Heart right ventricle (tissue), 16 donors: ENCODE measurements around the gene YY1. TPM values are rescaled to one million over a fixed set of nuclear protein-coding genes. Genes with fewer than 3 reads are reported as not detected.
A peak's percentile ranks its signal among the peaks of the same experiment; 100 is the strongest.

Experiments used
- ATAC-seq, 8 donors: fragments of 200-7000 bp; cut with Tn5 transposase; one replicate each; pipeline ENCODE4 v1.9.1; 2020; ENCODE audit warnings: mild to moderate bottlenecking in 8 of 8, moderate library complexity in 8 of 8, moderate number of reproducible peaks in 1 of 8
- DNase-seq, 2 donors: peaks; one replicate each; pipeline ENCODE4 v3.0.0-alpha.2; 2020
- H3K27ac ChIP-seq, 10 donors: fragments of 200-600 bp; sonication (generic) in 2 of 10; one replicate each; pipeline versions ENCODE4 v1.5.0 to v1.8.0; 2020 to 2022; ENCODE audit warnings: mild to moderate bottlenecking in 3 of 10
- H3K27me3 ChIP-seq, 7 donors: fragments of 200-600 bp; one replicate each; pipeline ENCODE4 v1.8.0; 2021 to 2022; ENCODE audit warnings: mild to moderate bottlenecking in 2 of 7
- H3K36me3 ChIP-seq, 9 donors: fragments of 200-600 bp; sonication (generic) in 1 of 9; one replicate each; pipeline versions ENCODE4 v1.5.0 to v1.8.0; 2020 to 2022; ENCODE audit warnings: mild to moderate bottlenecking in 2 of 9
- H3K4me1 ChIP-seq, 9 donors: fragments of 200-600 bp; sonication (generic) in 1 of 9; one replicate each; pipeline versions ENCODE4 v1.5.0 to v1.8.0; 2020 to 2022; ENCODE audit warnings: mild to moderate bottlenecking in 4 of 9
- H3K4me3 ChIP-seq, 10 donors: fragments of 200-600 bp; sonication (generic) in 2 of 10; one replicate each; pipeline versions ENCODE4 v1.5.0 to v1.8.0; 2020 to 2022; ENCODE audit warnings: mild to moderate bottlenecking in 7 of 10, moderate library complexity in 2 of 10
- H3K9me3 ChIP-seq, 11 donors: fragments of 200-600 bp in 10 of 11; sonication (generic) in 2 of 11; one replicate each; pipeline versions ENCODE4 v1.5.0 to v1.8.0; 2013 to 2022; ENCODE audit warnings: mild to moderate bottlenecking in 2 of 11, control low read depth in 1 of 11, moderate library complexity in 1 of 11
- WGBS, 2 donors: extraction: QIAGEN DNeasy Blood & Tissue Kit; methylation state at CpG; one replicate each; pipeline ENCODE4 v1.1.7; 2013; ENCODE audit warnings: inconsistent platforms in 1 of 2; 5-methylcytosine and 5-hydroxymethylcytosine counted together
- intact Hi-C, 10 donors: fragments of 100-400 bp; cut with DNase I; formaldehyde crosslinking; loops; one replicate each; pipeline versions ENCODE4 v1.11.1 to v1.14.2; 2022
- polyA plus RNA-seq, 2 donors: library from polyadenylated mRNA; stranded (reverse); fragments of 200-250 nt; gene quantifications; one replicate each; pipeline ENCODE4 v1.2.3, GENCODE V29; 2013
- total RNA-seq, 10 donors: library from RNA; stranded (reverse); fragmentation: NEBNext Ultra II Directional in 3 of 10; extraction: Animal tissue kit (Norgen Biotek cat#: 25700) in 3 of 10; gene quantifications; one replicate each; pipeline versions ENCODE4 v1.2.1 to v1.2.4, GENCODE V29; 2021 to 2023
- TF ChIP-seq, protein P1 (sequence below), 9 donors: fragments of 200-600 bp; sonication (generic) in 2 of 9; IDR thresholded peaks; one replicate each; pipeline versions ENCODE4 v1.5.0 to v1.8.0; 2021 to 2022; ENCODE audit warnings: antibody characterized with exemption in 9 of 9, mild to moderate bottlenecking in 5 of 9, moderate library complexity in 1 of 9
- donor health status: Arrhythmogenic right ventricular cardiomyopathy.
- donor health status: ischemic (EF 13 %, LVEDD 7.1; RV severe dilation, severe dysfunction).
- donor health status: healthy with polysubstance abuse.
- donor health status: DM: no; HTN: yes; CAD: no.
- donor health status: DM: no; HTN: no; CAD: no.
- donor health status: ischemic (EF 25% LVEDD 6.9; RV normal size, moderate dysfunction).
- donor health status: ischemic (EF 25% LVEDD 5.7; RV mildly dilated, moderate dysfunction).
- donor health status: healthy.
- donor health status: DM: yes; HTN: yes; CAD: no.
- donor health status: Ischemic cardiomyopathy.
- donor health status: ischemic (EF 35%, LVEDD 5.7; RV mildly dilated, moderate dysfunction).
- donor health status: nonischemic (EF 11% LVEDD 7.7; RV severe dilation, severe dysfunction).
- donor health status: DM: yes; HTN: yes; CAD: no.
- donor health status: PGD.
- donor health status: ischemic (EF 29% LVEDD 5.4; RV normal size, mild dysfunction).
- donor health status: nonischemic (EF 23%, LVEDD 6.1; RV moderate dilation, normal function).

YY1 gene
- total and polyA plus RNA-seq, 12 donors: 17.6 to 58.3 (median 47.9) TPM

DNA sequence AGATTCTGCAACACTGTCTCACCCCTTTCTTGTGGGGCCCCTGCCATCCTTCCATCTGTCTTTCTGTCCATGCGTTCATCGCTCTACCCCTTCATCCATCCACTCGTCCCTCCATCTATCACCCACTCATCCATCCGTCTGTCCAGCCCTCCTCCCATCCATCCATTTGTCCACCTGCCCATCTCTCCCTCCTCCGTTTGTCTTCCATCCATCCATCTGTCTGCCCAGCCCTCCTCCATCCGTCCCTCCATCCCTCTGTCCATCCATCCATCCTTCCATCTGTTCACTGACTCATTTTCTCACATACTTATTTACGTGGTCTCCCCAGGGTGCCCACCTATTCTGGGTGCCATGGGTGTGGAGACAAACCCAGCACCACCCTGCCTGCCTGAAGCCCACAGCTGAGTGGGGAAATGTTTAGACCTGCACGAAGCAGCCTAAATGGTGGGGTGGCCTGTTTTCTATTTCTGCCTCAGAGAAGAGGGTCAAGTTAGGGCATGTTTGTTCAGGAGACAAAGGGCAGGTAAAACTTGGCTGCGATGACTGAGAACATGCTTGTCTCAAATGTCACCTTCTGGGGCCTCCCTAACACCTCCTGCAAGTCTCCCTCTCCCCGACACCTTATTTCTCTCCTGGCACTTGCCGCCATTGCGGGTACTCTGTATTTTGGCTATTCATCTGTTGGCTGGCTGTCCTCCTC is 81.4 kb downstream of the YY1 start:
- TF ChIP-seq, protein P1, sequence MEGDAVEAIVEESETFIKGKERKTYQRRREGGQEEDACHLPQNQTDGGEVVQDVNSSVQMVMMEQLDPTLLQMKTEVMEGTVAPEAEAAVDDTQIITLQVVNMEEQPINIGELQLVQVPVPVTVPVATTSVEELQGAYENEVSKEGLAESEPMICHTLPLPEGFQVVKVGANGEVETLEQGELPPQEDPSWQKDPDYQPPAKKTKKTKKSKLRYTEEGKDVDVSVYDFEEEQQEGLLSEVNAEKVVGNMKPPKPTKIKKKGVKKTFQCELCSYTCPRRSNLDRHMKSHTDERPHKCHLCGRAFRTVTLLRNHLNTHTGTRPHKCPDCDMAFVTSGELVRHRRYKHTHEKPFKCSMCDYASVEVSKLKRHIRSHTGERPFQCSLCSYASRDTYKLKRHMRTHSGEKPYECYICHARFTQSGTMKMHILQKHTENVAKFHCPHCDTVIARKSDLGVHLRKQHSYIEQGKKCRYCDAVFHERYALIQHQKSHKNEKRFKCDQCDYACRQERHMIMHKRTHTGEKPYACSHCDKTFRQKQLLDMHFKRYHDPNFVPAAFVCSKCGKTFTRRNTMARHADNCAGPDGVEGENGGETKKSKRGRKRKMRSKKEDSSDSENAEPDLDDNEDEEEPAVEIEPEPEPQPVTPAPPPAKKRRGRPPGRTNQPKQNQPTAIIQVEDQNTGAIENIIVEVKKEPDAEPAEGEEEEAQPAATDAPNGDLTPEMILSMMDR (IDR thresholded peaks at IDR 0.05): no peak
- no peak for ATAC-seq
- no peaks in the 10 kb centered on the region for H3K27me3 ChIP-seq
- DNase-seq: no peak
- no peak overlapping the region for H3K27ac ChIP-seq
- H3K36me3 ChIP-seq: no peaks in the 10 kb centered on the region
- peaks cover 0 to 16% (median 6%) of the 10 kb centered on the region in 9 donors for H3K4me1 ChIP-seq
- H3K4me3 ChIP-seq: no peak overlapping the region
- H3K9me3 ChIP-seq: no peaks in the 10 kb centered on the region
- intact Hi-C loops: no loop called here
- WGBS, 2 donors: 94% methylated on average over 12 of the region's 12 CpGs

DNA sequence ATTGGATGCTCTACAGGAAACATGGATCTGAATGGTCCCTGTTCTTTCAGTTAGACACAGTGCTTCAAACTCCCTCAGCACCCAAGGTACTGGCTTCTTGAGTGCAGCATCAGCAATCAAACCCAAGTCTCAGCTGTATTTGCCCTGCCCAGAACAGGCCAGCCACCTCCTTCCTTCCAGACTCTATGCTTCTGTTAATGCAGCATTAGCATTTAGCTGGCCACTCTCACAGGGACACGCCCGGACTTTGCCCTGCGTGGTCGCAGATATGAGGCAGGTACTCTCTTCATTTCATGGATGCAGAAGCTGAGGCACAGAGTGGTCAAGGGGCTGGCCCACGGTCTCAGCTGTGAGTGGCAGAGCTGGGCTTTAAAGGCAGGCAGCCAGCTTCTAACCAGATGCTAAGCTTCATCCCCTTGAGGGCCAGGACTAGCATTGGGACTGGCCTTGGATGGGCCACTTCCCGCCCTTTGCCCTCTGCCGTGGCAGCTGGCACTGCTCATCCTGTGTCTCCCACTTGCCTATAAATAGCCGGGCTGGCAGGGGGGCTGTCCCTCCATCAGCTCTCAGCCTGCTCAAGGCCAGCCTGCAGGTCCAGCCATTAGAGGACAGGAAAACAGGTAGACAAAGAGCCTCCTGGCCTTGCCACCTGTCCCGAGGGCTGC is 82.7 kb downstream of the YY1 start:
- Histone ChIP-seq H3K9me3 (no peaks in the 10 kb centered on the region), H3K36me3 (no peaks in the 10 kb centered on the region), H3K4me1 (peaks cover 0 to 16% (median 6%) of the 10 kb centered on the region in 9 donors), H3K27me3 (no peaks in the 10 kb centered on the region), H3K4me3 (no peak overlapping the region), H3K27ac (no peak overlapping the region)
- WGBS, 2 donors: 61 to 69% methylated on average over 9 of the region's 9 CpGs
- peak in 1 of 2 donors; percentile 40 for DNase-seq
- peak in 6 of 8 donors; percentile 25 to 65 (median 51) for ATAC-seq
- intact Hi-C loops: no loop called here
- TF ChIP-seq, protein P1 (IDR thresholded peaks at IDR 0.05): no peak

DNA sequence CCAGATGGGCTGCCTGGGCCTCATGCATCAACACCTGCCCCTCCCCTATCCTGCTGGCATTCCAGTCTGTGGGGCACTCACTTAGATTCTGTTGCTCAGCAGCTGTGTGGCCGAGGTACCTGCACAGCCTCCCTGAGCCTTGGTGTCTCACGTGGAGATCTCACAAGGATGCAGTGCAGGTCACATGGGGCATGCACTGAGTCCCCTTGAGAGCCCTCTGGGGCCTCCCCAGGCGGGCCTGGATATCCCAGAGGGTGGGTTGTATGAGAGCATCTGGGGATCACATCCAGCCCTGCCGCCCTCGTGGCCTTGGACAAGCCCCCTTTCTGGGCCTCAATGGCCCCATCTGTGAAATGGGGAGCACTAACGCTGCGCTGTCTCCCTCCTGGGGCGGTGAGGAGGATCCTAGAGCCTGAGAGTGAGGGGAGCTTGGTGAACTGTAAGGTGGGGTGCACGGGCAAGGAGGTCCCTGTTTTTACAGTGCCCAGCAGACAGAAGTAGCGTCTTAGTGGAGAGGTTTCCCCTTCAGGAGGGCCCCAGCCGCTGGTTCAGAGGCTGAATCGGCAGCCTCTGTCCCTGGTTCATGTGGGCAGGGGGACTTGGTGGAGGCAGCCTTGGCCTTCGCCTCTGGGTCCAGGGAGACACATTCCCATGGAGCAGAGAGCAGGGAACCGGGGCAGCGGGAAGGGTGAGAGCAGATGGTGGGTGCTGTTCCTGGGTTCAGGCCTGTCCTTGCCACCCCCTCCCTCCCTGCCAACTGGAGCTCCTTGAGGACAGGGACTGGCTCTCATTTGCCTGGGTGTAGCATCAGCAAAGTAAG is 83.4 kb downstream of the YY1 start:
- TF ChIP-seq, protein P1 (IDR thresholded peaks at IDR 0.05): no peak
- ATAC-seq (no peak), DNase-seq (no peak)
- H3K27ac ChIP-seq: no peak overlapping the region
- 90 to 91% methylated on average over 15 of the region's 15 CpGs for WGBS, 2 donors
- intact Hi-C loops: no loop called here
- peaks cover 0 to 16% (median 6%) of the 10 kb centered on the region in 9 donors for H3K4me1 ChIP-seq
- no peaks in the 10 kb centered on the region for H3K36me3 ChIP-seq
- no peaks in the 10 kb centered on the region for H3K27me3 ChIP-seq
- H3K4me3 ChIP-seq: no peak overlapping the region
- H3K9me3 ChIP-seq: no peaks in the 10 kb centered on the region
